ENCODE results near the gene MRPL54. TPM values are rescaled to one million over a fixed set of nuclear protein-coding genes. Genes with fewer than 3 reads are reported as not detected.

MRPL54 gene
- total RNA-seq, 1 experiment from 2014 or later, result 85.7 TPM

DNA sequence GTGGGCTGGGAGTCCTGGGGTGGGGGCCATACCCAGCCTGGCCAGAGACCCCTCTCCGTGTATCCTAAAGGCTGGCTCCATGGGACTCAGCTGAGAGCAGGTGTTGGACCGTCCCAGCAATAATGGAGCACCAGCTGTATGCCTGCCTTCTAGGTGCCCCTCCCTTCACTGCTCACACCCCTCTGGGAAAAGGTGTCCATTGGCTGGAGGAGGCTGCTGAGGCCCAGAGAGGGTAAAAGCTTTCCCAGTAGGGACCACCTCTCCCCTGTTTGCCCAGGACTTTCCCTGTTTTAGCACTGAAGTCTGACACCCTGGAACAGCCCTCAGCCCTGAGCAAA is 12.9 kb downstream of the MRPL54 start:
- intact Hi-C loops (cut with micrococcal nuclease), result no loop called here
- no peak for TF ChIP-seq CTCF (IDR thresholded peaks at IDR 0.05; ENCODE audit: unreplicated experiment)
- POLR2A ChIA-PET, result no interaction called here
- no peaks in the 10 kb centered on the region for H3K36me3 Mint-ChIP-seq (ENCODE audit: insufficient read depth, unreplicated experiment)
- H3K27ac Mint-ChIP-seq (ENCODE audit: low read depth, unreplicated experiment), result no peak overlapping the region
- no peaks in the 10 kb centered on the region for H3K27me3 Mint-ChIP-seq (ENCODE audit: insufficient read depth, unreplicated experiment)
- no peaks in the 10 kb centered on the region for H3K4me1 Mint-ChIP-seq (ENCODE audit: insufficient read depth, unreplicated experiment)
- BruUV-seq (replicated peaks), result no TSS peak
- no peak for DNase-seq (ENCODE audit: unreplicated experiment)
- CTCF ChIA-PET, result interaction anchor here (0.6 to 0.7 kb wide), 2 partner anchors 76 to 1844 kb away, joined by 3 read pairs; no protein-coding TSS in a partner anchor
- H3K9me3 Mint-ChIP-seq (ENCODE audit: unreplicated experiment), result peaks cover 8% of the 10 kb centered on the region
- H3K4me3 Mint-ChIP-seq (ENCODE audit: unreplicated experiment), result no peak overlapping the region

- no peak overlapping the region for H3K27ac Mint-ChIP-seq (ENCODE audit: low read depth, unreplicated experiment)
- BruUV-seq (replicated peaks), result no TSS peak
Observed at GRCh38 chr19:3775831-3776230, 13.3 kb downstream of the MRPL54 start.

DNA sequence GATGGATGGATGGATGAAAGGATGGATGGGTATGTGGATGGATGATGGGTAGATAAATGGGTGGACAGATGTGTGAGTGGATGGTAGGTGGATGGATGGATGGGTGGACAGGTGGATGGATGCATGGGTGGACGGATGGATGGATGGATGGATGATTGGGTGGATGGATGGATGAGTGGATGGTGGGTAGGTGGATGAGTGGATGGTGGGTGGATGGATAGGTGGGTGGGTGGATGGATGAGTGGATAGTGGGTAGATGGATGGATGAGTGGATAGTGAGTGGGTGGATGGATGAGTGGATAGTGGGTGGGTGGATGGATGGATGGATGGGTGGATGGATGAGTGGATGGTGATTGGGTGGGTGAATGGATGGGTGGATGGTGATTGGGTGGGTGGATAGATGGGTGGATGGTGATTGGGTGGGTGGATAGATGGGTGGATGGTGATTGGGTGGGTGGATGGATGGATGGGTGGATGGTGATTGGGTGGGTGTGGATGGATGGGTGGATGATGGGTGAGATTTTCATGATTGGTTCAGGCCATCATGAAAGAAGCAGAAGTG is 14.1 kb downstream of the MRPL54 start:
- H3K36me3 Mint-ChIP-seq (ENCODE audit: insufficient read depth, unreplicated experiment), result no peaks in the 10 kb centered on the region
- H3K27ac Mint-ChIP-seq (ENCODE audit: low read depth, unreplicated experiment), result no peak overlapping the region
- H3K4me1 Mint-ChIP-seq (ENCODE audit: insufficient read depth, unreplicated experiment), result no peaks in the 10 kb centered on the region
- H3K9me3 Mint-ChIP-seq (ENCODE audit: unreplicated experiment), result peaks cover 13% of the 10 kb centered on the region
- TF ChIP-seq CTCF (IDR thresholded peaks at IDR 0.05; ENCODE audit: unreplicated experiment), result no peak
- no TSS peak for BruUV-seq (replicated peaks)
- no peak overlapping the region for H3K4me3 Mint-ChIP-seq (ENCODE audit: unreplicated experiment)
- no peak for DNase-seq (ENCODE audit: unreplicated experiment)
- ChIA-PET CTCF (no interaction called here), POLR2A (no interaction called here)
- intact Hi-C loops (cut with micrococcal nuclease), result no loop called here
- no peaks in the 10 kb centered on the region for H3K27me3 Mint-ChIP-seq (ENCODE audit: insufficient read depth, unreplicated experiment)

More at GRCh38 chr19:3775831-3776230, 13.3 kb downstream of the MRPL54 start:
- Mint-ChIP-seq H3K4me1 (ENCODE audit: insufficient read depth, unreplicated experiment) (no peaks in the 10 kb centered on the region), H3K4me3 (ENCODE audit: unreplicated experiment) (no peak overlapping the region), H3K36me3 (ENCODE audit: insufficient read depth, unreplicated experiment) (no peaks in the 10 kb centered on the region), H3K27me3 (ENCODE audit: insufficient read depth, unreplicated experiment) (no peaks in the 10 kb centered on the region), H3K9me3 (ENCODE audit: unreplicated experiment) (peaks cover 8% of the 10 kb centered on the region)
- ChIA-PET POLR2A (no interaction called here), CTCF (interaction anchor here (0.5 to 0.7 kb wide), 2 partner anchors 76 to 1038 kb away, joined by 3 to 4 read pairs; no protein-coding TSS in a partner anchor)
- no peak for DNase-seq (ENCODE audit: unreplicated experiment)
- intact Hi-C loops (cut with micrococcal nuclease), result no loop called here
- no peak for TF ChIP-seq CTCF (IDR thresholded peaks at IDR 0.05; ENCODE audit: unreplicated experiment)

- H3K9me3 Mint-ChIP-seq (ENCODE audit: unreplicated experiment), result peaks cover 25% of the 10 kb centered on the region
- no peak overlapping the region for H3K4me3 Mint-ChIP-seq (ENCODE audit: unreplicated experiment)
- H3K27ac Mint-ChIP-seq (ENCODE audit: low read depth, unreplicated experiment), result no peak overlapping the region
- ChIA-PET POLR2A (interaction anchor here (0.5 kb wide), 1 partner anchor 51 kb away, joined by 4 read pairs; no protein-coding TSS in a partner anchor), CTCF (no interaction called here)
- H3K36me3 Mint-ChIP-seq (ENCODE audit: insufficient read depth, unreplicated experiment), result no peaks in the 10 kb centered on the region
- H3K27me3 Mint-ChIP-seq (ENCODE audit: insufficient read depth, unreplicated experiment), result no peaks in the 10 kb centered on the region
- BruUV-seq (replicated peaks), result no TSS peak
- H3K4me1 Mint-ChIP-seq (ENCODE audit: insufficient read depth, unreplicated experiment), result no peaks in the 10 kb centered on the region
- intact Hi-C loops (cut with micrococcal nuclease), result no loop called here
- DNase-seq (ENCODE audit: unreplicated experiment), result no peak
- no peak for TF ChIP-seq CTCF (IDR thresholded peaks at IDR 0.05; ENCODE audit: unreplicated experiment)
Observed at GRCh38 chr19:3778104-3778867, 15.8 kb downstream of the MRPL54 start.
